GM12878 (cell line): ENCODE data around the gene REPIN1. TPM values are rescaled to one million over a fixed set of nuclear protein-coding genes. Genes with fewer than 3 reads are reported as not detected.

Experiments
- BHLHE40 ChIP-seq, 2 experiments: fragments of 450-650 bp in 1 of 2; IDR thresholded peaks; 2 replicates each; pipeline ENCODE4 v1.6.1; 2011 to 2017; ENCODE audit warnings: low read depth in 2 of 2, borderline replicate concordance in 1 of 2, improper control_type of control experiment in 1 of 2, low read length in 1 of 2, mild to moderate bottlenecking in 1 of 2
- CEBPB ChIP-seq, 2 experiments: fragments of 150-350 bp in 1 of 2; IDR thresholded peaks; 2 replicates each; pipeline ENCODE4 v1.6.1; 2012 to 2014; ENCODE audit warnings: low read depth in 2 of 2, low read length in 2 of 2, borderline replicate concordance in 1 of 2, inconsistent platforms in 1 of 2
- EZH2 ChIP-seq: IDR thresholded peaks from 2 replicates; pipeline ENCODE4 v1.6.1; 2012; ENCODE audit warnings: low read depth, mild to moderate bottlenecking, control low read depth, inconsistent platforms, low read length, borderline replicate concordance; ENCODE audit not compliant: control insufficient read depth
- HDAC2 ChIP-seq: fragments of 200-600 bp; sonication (generic); IDR thresholded peaks from 2 replicates; pipeline ENCODE4 v1.6.1; 2017
- JUNB ChIP-seq: IDR thresholded peaks from 2 replicates; pipeline ENCODE4 v1.6.1; 2016; ENCODE audit warnings: antibody characterized with exemption, mild to moderate bottlenecking
- KLF5 ChIP-seq: fragments of 450-650 bp; IDR thresholded peaks from 2 replicates; pipeline ENCODE4 v1.6.1; 2014; ENCODE audit warnings: mild to moderate bottlenecking; ENCODE audit not compliant: partially characterized antibody
- NFIC ChIP-seq: IDR thresholded peaks from 2 replicates; pipeline ENCODE4 v1.6.1; 2012; ENCODE audit warnings: low read depth, mild to moderate bottlenecking, inconsistent platforms, low read length, moderate library complexity
- PAX8 ChIP-seq: fragments of 450-650 bp; IDR thresholded peaks from 2 replicates; pipeline ENCODE4 v1.6.1; 2017; ENCODE audit warnings: mild to moderate bottlenecking, moderate library complexity
- RBBP5 ChIP-seq: fragments of 200-600 bp; sonication (generic); conservative IDR thresholded peaks from 2 replicates; pipeline ENCODE4 v1.6.1; 2016
- RCOR1 ChIP-seq: conservative IDR thresholded peaks from 2 replicates; pipeline ENCODE4 v1.6.1; 2012; ENCODE audit warnings: low read depth, low read length, improper control_type of control experiment
- SIN3A ChIP-seq: IDR thresholded peaks from 2 replicates; pipeline ENCODE4 v1.6.1; 2012; ENCODE audit warnings: low read depth, low read length, improper control_type of control experiment
- SUPT20H ChIP-seq: IDR thresholded peaks from 2 replicates; pipeline ENCODE4 v1.6.1; 2011; ENCODE audit warnings: low read depth, mild to moderate bottlenecking, low read length, moderate library complexity, borderline replicate concordance; ENCODE audit not compliant: control insufficient read depth
- polyA plus RNA-seq, 11 experiments: library from polyadenylated mRNA; depleted of rRNA in 4 of 11; unstranded in 6 of 11; stranded (reverse) in 5 of 11; fragments of >200 nt; fragmentation: Nextera tagmentation in 4 of 11; fragmentation: Illumina TruSeq in 1 of 11; extraction: Ambion mirVana in 4 of 11; extraction: Trizol in 1 of 11; gene quantifications; 1 replicate in 1 of 11; 2 replicates in 10 of 11; pipeline versions ENCODE4 v1.2.1 to v1.2.3, GENCODE V29; 2011 to 2016; ENCODE audit warnings: inconsistent platforms in 2 of 11, missing spikeins in 2 of 11, low read depth in 1 of 11
- total RNA-seq, 4 experiments: library from RNA; depleted of rRNA in 3 of 4; stranded (reverse); fragments of >200 nt in 3 of 4; fragmentation: Illumina TruSeq in 1 of 4; extraction: Trizol in 1 of 4; gene quantifications; 2 replicates each; pipeline versions ENCODE4 v1.2.1 to v1.2.3, GENCODE V29; 2013 to 2021
- TF ChIP-seq, protein P1 (sequence below): fragments of 450-650 bp; IDR thresholded peaks from 2 replicates; pipeline ENCODE4 v1.6.1; 2018; ENCODE audit warnings: borderline replicate concordance, mild to moderate bottlenecking; ENCODE audit not compliant: partially characterized antibody
- TF ChIP-seq, protein P2 (sequence below): IDR thresholded peaks from 2 replicates; pipeline ENCODE4 v1.6.1; 2011; ENCODE audit warnings: mild to moderate bottlenecking, low read depth, low read length, moderate library complexity; ENCODE audit not compliant: insufficient replicate concordance
- TF ChIP-seq, protein P3 (sequence below): IDR thresholded peaks from 2 replicates; pipeline ENCODE4 v1.6.1; 2012; ENCODE audit warnings: mild to moderate bottlenecking, low read depth, low read length
- TF ChIP-seq, protein P4 (sequence below): fragments of 450-650 bp; IDR thresholded peaks from 2 replicates; pipeline ENCODE4 v1.6.1; 2017; ENCODE audit warnings: mild to moderate bottlenecking, low read depth, inconsistent platforms; ENCODE audit not compliant: poor library complexity, severe bottlenecking
- TF ChIP-seq, protein P5 (sequence below): IDR thresholded peaks from 2 replicates; pipeline ENCODE4 v1.6.1; 2011; ENCODE audit warnings: borderline replicate concordance, low read depth, mild to moderate bottlenecking, moderate library complexity, mixed read lengths, low read length; ENCODE audit not compliant: insufficient read depth; ENCODE audit errors: extremely low read length

REPIN1 gene
- total and polyA plus RNA-seq, 10 of the 15 experiments (the other 5 are each of a cell fraction or from before 2014, with no cell fraction given): 5.1 to 172 (median 76.9) TPM

DNA sequence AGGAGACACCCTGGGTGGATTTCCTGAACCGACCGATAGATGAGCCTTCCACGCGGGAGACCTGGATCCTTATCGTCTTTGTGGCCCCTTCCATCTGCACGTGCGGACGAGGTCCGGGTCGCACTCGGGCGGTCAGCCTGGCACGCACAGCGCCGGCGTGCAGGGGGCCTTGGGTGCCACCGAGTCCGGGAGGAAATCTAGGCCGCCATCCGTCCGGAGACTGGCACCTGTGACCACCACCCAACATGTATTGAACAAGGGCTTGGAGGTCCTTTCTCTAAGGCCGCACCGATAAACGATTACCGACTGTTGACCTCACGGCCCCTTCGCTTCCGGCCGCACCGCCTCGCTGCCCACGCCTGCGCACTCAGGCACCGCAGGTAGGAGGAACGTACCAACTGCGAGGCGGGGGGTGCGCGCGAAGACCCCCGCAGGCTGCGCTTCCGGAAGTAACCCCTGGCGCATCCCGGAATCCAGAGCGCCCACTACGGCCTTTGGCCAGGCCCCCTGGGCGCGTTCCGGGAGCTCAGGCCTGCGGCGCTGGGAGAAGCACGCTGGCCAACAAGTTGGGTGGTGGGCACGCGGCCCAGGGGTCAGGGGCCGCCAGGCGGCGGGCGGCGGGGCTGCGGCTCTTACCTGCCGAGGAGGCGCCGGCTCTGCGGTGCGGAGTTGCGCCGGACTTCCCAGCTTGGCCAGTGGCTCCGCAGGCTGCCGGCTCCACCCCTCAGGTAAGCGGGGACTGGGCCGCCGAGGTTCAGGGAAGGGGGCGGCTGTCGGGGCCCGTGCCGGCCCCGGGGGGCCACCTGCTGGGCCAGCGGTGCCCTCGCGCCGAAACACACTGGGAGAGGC is 45.6 kb upstream of the REPIN1 start, which contains the start of the genes ACTR3C and LRRC61 (continued):
- TF ChIP-seq, protein P1, sequence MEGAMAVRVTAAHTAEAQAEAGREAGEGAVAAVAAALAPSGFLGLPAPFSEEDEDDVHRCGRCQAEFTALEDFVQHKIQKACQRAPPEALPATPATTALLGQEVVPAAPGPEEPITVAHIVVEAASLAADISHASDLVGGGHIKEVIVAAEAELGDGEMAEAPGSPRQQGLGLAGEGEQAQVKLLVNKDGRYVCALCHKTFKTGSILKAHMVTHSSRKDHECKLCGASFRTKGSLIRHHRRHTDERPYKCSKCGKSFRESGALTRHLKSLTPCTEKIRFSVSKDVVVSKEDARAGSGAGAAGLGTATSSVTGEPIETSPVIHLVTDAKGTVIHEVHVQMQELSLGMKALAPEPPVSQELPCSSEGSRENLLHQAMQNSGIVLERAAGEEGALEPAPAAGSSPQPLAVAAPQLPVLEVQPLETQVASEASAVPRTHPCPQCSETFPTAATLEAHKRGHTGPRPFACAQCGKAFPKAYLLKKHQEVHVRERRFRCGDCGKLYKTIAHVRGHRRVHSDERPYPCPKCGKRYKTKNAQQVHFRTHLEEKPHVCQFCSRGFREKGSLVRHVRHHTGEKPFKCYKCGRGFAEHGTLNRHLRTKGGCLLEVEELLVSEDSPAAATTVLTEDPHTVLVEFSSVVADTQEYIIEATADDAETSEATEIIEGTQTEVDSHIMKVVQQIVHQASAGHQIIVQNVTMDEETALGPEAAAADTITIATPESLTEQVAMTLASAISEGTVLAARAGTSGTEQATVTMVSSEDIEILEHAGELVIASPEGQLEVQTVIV: peak; percentile 56
- TF ChIP-seq, protein P2, sequence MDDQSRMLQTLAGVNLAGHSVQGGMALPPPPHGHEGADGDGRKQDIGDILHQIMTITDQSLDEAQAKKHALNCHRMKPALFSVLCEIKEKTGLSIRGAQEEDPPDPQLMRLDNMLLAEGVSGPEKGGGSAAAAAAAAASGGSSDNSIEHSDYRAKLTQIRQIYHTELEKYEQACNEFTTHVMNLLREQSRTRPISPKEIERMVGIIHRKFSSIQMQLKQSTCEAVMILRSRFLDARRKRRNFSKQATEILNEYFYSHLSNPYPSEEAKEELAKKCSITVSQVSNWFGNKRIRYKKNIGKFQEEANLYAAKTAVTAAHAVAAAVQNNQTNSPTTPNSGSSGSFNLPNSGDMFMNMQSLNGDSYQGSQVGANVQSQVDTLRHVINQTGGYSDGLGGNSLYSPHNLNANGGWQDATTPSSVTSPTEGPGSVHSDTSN: no peak
- TF ChIP-seq JUNB (no peak), RBBP5 (no peak), SIN3A (no peak), KLF5 (peak; percentile 97), EZH2 (no peak), NFIC (no peak), RCOR1 (no peak), PAX8 (no peak), SUPT20H (no peak), CEBPB (IDR thresholded peaks at IDR 0.05; ENCODE audit: borderline replicate concordance in 1 of 2, low read depth in 2 of 2, low read length in 2 of 2) (no peak), BHLHE40 (IDR thresholded peaks at IDR 0.05; ENCODE audit: borderline replicate concordance in 1 of 2, low read depth in 2 of 2, low read length in 1 of 2) (peak; percentile 86 to 97), HDAC2 (no peak)
- TF ChIP-seq, protein P3, sequence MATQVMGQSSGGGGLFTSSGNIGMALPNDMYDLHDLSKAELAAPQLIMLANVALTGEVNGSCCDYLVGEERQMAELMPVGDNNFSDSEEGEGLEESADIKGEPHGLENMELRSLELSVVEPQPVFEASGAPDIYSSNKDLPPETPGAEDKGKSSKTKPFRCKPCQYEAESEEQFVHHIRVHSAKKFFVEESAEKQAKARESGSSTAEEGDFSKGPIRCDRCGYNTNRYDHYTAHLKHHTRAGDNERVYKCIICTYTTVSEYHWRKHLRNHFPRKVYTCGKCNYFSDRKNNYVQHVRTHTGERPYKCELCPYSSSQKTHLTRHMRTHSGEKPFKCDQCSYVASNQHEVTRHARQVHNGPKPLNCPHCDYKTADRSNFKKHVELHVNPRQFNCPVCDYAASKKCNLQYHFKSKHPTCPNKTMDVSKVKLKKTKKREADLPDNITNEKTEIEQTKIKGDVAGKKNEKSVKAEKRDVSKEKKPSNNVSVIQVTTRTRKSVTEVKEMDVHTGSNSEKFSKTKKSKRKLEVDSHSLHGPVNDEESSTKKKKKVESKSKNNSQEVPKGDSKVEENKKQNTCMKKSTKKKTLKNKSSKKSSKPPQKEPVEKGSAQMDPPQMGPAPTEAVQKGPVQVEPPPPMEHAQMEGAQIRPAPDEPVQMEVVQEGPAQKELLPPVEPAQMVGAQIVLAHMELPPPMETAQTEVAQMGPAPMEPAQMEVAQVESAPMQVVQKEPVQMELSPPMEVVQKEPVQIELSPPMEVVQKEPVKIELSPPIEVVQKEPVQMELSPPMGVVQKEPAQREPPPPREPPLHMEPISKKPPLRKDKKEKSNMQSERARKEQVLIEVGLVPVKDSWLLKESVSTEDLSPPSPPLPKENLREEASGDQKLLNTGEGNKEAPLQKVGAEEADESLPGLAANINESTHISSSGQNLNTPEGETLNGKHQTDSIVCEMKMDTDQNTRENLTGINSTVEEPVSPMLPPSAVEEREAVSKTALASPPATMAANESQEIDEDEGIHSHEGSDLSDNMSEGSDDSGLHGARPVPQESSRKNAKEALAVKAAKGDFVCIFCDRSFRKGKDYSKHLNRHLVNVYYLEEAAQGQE: no peak
- TF ChIP-seq, protein P4, sequence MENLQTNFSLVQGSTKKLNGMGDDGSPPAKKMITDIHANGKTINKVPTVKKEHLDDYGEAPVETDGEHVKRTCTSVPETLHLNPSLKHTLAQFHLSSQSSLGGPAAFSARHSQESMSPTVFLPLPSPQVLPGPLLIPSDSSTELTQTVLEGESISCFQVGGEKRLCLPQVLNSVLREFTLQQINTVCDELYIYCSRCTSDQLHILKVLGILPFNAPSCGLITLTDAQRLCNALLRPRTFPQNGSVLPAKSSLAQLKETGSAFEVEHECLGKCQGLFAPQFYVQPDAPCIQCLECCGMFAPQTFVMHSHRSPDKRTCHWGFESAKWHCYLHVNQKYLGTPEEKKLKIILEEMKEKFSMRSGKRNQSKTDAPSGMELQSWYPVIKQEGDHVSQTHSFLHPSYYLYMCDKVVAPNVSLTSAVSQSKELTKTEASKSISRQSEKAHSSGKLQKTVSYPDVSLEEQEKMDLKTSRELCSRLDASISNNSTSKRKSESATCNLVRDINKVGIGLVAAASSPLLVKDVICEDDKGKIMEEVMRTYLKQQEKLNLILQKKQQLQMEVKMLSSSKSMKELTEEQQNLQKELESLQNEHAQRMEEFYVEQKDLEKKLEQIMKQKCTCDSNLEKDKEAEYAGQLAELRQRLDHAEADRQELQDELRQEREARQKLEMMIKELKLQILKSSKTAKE: no peak
- TF ChIP-seq, protein P5, sequence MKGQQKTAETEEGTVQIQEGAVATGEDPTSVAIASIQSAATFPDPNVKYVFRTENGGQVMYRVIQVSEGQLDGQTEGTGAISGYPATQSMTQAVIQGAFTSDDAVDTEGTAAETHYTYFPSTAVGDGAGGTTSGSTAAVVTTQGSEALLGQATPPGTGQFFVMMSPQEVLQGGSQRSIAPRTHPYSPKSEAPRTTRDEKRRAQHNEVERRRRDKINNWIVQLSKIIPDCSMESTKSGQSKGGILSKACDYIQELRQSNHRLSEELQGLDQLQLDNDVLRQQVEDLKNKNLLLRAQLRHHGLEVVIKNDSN: no peak
